IPS DF 4.7 (cell line): Measurements from ENCODE around the gene GMEB2.
"Not testable (repeated sequence)": the region's sequence is repeated elsewhere in the genome, so short reads cannot be mapped to it uniquely, and the experiment has no call there.

Source experiments
- DNase-seq: peaks from one replicate; pipeline ENCODE4 v3.0.0-alpha.2; 2013; ENCODE audit warnings: low spot score; ENCODE audit errors: extremely low read depth

The GMEB2 gene

GRCh38 chr20:63657260-63657936 is 30.5 kb upstream of the GMEB2 start:
- DNase-seq: no peak

- no peak for DNase-seq
Observed at GRCh38 chr20:63656451-63656850, 29.6 kb upstream of the GMEB2 start.

- DNase-seq: no peak
Observed at GRCh38 chr20:63655249-63655648, 28.3 kb upstream of the GMEB2 start.

- DNase-seq: no peak
Observed at GRCh38 chr20:63653974-63654668, 27.2 kb upstream of the GMEB2 start.

- DNase-seq: peak; percentile 46
Observed at GRCh38 chr20:63653041-63653973, 26.4 kb upstream of the GMEB2 start, which contains the start of gene STMN3. Gene STMN3, minus strand, starts transcription at chr20:63653424. Its CDS starts 79 bp downstream, at chr20:63653345.

- no peak for DNase-seq
Observed at GRCh38 chr20:63652192-63652980, 25.5 kb upstream of the GMEB2 start.

GRCh38 chr20:63651942-63652191 is 25.0 kb upstream of the GMEB2 start:
- DNase-seq: no peak

GRCh38 chr20:63650486-63650885 is 23.6 kb upstream of the GMEB2 start:
- DNase-seq: not testable (repeated sequence)

- DNase-seq: no peak
Observed at GRCh38 chr20:63648895-63649589, 22.1 kb upstream of the GMEB2 start.

- DNase-seq: no peak
Observed at GRCh38 chr20:63648190-63648589, 21.3 kb upstream of the GMEB2 start.

GRCh38 chr20:63645218-63645617 is 18.3 kb upstream of the GMEB2 start:
- DNase-seq: no peak

- no peak for DNase-seq
Observed at GRCh38 chr20:63643946-63644345, 17.0 kb upstream of the GMEB2 start.

- DNase-seq: no peak
Observed at GRCh38 chr20:63643499-63643898, 16.6 kb upstream of the GMEB2 start.

- DNase-seq: no peak
Observed at GRCh38 chr20:63642527-63643247, 15.8 kb upstream of the GMEB2 start.

GRCh38 chr20:63641792-63642523 is 15.1 kb upstream of the GMEB2 start:
- DNase-seq: no peak

GRCh38 chr20:63641146-63641791 is 14.4 kb upstream of the GMEB2 start:
- DNase-seq: no peak

GRCh38 chr20:63640686-63641085 is 13.8 kb upstream of the GMEB2 start:
- DNase-seq: not testable (repeated sequence)

GRCh38 chr20:63640086-63640485 is 13.2 kb upstream of the GMEB2 start:
- DNase-seq: no peak
